G401 (cell line): ENCODE results near the gene CSNK2B. TPM values are rescaled to one million over a fixed set of nuclear protein-coding genes. Genes with fewer than 3 reads are reported as not detected.

Experiments
- DNase-seq: peaks from one replicate; pipeline ENCODE4 v3.0.0-alpha.2; 2015; ENCODE audit warnings: low spot score
- in situ Hi-C: cut with HindIII; loops from 2 replicates; pipeline ENCODE4 v1.10.0; 2016; ENCODE audit warnings: low sequenced_read_pairs, mixed read lengths
- total RNA-seq: library from RNA; depleted of rRNA; stranded (reverse); fragments of >200 nt; shearing (Covaris generic); gene quantifications from 2 replicates; pipeline ENCODE4 v1.2.3, GENCODE V29; 2014

Gene CSNK2B
- total RNA-seq, 1 experiment from 2014 or later, result 105 TPM

DNA sequence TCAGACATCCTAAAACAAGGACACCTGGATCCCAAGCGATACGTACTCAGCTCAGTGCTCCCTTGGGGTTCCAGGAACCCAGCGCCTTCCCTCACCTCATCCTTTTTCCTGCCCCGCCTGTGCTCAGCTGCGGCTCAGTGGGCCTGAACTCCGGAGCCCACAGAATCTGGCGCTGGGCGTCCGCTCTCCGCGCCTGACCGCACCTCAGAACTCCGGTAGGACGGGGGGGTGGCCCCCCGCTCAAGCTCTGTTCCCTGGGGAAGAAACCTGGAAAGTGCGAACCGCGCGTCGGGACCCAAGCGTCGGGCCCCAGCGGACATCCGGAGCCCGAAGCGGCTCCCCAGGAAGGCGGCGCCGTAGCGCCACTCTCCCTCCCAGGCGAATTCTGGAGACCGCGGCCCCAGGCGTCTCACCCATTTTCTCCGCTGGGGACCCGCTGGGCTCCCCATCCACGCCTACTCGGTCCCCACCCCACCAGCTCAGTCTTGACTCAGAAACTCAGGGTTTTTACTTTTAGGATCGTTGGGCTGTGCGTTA, 15.3 kb downstream of the CSNK2B start:
- no peak for DNase-seq
- in situ Hi-C loops, result no loop called here

DNA sequence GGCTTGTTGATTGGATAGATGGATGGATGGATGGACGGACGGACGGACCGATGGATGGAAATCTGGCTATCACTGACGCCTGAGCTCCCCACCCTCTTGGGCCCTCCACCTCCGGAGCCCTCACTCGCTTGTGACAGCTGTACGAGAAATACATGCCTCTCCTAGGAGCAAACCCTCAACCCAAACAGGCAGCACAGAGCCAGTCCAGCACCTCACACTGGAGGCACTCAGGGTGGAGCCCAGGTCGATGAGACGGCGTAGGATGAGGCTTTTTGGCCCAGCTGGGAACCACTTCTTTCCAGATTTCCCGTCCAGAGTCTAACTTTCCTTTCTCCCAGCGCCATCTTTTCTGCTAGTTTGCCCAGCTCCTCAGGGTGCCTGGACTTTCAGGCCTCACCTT, 17.7 kb downstream of the CSNK2B start:
- no peak for DNase-seq
- in situ Hi-C loops, result no loop called here

DNA sequence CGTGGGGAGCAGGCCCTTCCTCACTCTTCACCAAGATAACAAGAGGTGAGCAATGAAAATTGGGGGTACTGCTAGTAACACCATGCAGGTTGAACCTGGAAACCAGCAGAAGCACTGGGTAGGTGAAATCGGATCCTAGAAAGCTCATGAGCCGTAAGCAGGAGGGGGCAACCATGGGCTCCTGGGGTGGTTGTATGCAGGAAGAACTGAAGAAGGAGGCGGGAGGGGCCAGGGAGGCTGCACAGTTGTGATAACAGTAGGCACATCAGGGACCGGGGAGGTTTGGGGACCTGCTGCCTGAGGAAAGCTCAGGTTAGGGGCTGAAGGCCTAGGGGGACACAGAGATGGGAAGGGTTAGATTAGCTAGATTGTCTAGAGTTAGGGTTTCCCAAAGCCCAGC, 20.6 kb downstream of the CSNK2B start:
- in situ Hi-C loops, result no loop called here
- DNase-seq, result no peak

DNA sequence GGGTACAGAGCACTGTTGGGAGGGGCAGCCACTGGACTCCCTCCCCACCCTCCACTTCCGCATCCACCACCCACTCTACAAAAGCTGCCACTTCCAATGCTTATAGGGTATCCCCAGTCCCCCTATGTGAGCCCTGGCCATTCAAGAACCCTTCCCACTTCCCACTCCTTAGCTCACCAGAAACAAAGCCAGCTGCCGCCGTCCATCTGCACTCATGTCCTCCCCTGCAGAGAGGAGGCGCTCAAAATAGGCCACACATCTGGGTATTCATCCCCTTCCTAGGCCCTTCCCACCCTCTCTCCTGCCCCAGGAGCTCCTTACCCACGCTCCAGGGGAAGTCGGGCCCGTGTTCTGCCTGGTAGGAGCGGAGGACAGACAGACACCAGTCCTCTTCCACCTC, 21.4 kb downstream of the CSNK2B start:
- no peak for DNase-seq
- in situ Hi-C loops, result no loop called here

DNA sequence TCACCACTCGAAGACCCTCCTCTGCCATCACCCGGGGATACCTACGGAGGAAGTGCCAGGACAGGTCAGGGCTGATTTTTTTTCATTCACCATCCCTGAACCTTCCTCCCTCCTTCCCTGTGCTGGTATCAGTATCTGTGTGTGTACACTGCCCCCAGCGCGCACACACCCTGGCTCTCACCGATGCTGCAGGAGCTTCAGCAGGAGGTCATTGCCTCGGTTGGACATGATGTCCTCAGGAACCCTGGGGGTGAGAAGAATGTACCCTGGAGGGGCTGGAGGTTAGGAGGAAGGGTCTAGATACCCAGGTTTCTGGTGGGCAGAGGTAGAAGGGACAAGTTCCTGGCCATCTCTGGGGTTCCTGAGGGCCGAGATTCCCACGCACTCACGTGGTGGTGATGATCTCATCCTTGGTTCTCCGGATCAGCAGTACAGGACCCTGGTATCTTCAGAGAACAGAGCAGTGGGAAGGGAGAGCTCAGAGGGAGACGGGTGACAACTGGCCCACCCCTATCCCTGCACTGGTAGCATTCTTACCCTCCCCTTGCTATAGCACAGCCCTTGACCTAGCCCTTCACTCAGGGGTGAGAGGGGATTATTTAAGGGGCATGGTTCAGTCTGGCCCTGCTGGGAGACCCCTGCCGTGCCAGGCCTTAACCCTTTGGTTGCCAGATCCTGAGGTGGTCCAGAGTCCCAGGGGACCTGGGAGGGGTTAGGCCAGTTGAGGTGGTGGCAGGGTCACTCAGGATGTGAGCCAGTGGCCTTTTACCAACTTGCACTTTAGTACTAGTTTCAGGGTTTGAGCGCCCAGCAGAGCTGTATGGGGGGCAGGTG, 22.2 kb downstream of the CSNK2B start:
- no peak for DNase-seq
- in situ Hi-C loops, result no loop called here

GRCh38 chr6:31689249-31690110, 23.6 kb downstream of the CSNK2B start:
- DNase-seq, result no peak
- in situ Hi-C loops, result no loop called here

- in situ Hi-C loops, result no loop called here
- no peak for DNase-seq
Measured at GRCh38 chr6:31690231-31691077, 24.6 kb downstream of the CSNK2B start.

DNA sequence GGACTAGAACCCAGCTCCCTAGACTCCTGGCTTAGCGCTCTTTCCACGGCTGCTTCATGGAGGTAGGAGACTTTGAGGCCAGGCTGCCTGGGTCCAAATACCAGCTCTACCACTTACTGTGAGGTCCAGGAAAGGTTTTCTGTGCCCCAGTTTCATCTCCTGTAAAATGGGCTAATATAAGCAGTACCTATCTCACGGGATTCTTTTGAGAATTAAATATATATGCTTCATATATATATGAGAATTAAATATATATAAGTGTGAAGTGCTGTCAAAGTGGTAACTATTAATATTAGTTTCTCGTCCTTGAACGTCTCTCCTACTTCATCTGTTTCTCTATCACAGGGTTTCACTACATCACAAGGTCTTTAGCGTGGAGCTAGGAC, 25.2 kb downstream of the CSNK2B start:
- no peak for DNase-seq
- in situ Hi-C loops, result no loop called here

GRCh38 chr6:31691564-31692108, 25.8 kb downstream of the CSNK2B start:
- no peak for DNase-seq
- in situ Hi-C loops, result no loop called here

- in situ Hi-C loops, result no loop called here
- no peak for DNase-seq
Measured at GRCh38 chr6:31692353-31692752, 26.5 kb downstream of the CSNK2B start.

GRCh38 chr6:31692886-31693285, 27.0 kb downstream of the CSNK2B start:
- in situ Hi-C loops, result no loop called here
- no peak for DNase-seq

DNA sequence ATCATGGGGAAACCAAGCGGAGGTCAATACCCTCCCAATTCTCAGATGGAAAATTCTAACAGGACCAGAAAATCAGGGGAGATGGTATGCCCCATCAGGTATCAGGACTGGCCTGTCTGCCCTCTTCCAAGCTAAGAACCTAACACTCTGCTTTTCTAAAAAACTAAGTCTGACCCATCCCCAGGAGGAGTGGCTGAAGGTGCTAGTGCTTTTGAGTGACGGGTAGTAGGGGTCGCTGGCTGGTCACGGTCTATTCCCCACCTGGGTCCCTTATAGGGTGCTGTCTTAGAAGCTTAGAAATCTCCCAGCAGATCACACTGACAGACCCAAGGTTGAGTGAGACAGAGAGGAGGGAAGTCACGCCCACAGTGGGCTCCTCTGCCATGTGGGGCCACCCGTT, 27.7 kb downstream of the CSNK2B start:
- in situ Hi-C loops, result no loop called here
- no peak for DNase-seq

DNA sequence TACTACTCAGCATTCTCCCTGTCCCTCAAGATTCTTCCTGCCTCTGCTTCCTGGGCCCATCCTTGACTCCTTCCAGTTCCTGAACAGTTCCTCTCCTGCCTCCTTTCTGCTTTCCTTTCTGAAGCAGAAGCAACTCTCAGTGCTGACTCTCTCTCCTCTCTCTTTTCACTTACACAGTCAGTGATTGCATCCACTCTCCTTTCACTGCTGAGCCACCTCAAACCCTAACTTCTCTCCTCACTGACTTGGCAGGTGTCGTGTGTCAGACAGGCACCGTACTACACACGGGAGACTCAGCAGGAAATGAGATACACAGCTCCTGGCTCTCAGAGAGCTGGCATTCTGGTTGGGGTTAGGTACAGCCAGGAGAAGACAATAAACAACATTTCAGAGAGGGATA, 31.7 kb downstream of the CSNK2B start:
- in situ Hi-C loops, result no loop called here

DNA sequence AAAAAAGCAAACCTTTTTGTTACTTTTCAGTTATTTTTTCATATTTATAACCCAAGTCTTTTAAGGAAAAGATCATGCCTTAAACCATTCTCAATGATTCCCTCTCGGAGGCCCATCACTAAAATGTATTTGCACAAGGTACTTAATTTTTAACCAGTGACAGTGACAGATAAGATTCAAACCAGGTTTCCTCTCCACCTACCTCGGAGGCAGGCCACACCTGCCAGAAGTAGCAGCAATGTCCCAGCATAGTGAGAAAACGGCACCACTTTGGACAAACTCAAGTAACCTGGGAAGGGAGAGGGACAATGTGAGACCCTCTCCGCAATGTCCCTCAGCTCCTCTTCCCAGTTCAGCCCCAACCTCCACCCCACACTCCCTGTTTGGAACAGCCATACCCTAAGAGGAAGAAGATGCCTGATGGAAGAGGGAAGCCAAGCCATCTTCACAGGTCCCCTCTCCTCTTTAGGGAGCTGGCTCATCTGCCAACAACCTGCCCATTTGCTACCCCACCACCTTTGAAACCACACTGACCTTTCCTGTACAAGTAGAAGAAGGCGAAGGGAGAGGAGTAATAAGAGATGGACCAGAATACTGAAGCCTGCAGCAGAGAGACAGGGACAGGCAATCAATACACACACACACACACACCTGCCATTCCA, 35.0 kb downstream of the CSNK2B start:
- in situ Hi-C loops, result no loop called here
- DNase-seq, result no peak

More for the DNA sequence above, 31.7 kb downstream of the CSNK2B start:
- DNase-seq, result no peak

DNA sequence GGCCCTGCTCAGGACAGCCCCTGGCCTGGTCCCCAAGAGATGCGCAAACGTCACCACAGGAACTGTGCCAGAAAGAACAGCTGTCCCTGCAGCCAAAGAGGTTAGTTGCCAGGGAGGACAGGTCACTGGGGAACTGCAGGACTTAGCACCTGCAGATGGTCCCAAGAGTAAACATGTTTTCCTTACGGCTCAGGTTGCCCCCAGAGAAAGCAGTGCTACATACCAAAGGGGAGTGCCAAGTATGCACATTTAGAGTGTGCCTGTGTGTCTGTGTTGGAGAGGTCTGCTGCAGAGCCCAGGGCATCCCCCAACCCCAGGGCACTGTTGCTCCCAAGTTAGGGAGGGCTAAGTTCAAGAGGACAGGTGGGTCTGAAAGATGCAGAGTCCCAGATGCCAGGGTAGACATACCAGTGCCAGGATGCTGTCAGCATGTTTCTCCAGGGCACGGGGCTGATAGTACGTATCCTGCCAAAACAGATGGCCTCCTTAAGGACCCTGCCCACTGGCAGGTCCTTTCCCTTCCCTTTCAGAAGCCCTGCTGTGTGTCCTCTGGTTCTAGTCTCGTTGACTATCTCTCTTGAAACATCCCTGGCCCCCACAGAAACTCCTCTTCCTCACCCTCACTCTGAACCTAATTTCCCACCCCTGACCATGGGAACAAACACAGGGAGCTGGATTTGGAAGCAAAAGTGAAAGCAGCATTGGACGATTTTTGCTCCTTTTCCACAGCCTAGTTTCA, 36.0 kb downstream of the CSNK2B start:
- in situ Hi-C loops, result no loop called here
- peak; percentile 19 for DNase-seq

DNA sequence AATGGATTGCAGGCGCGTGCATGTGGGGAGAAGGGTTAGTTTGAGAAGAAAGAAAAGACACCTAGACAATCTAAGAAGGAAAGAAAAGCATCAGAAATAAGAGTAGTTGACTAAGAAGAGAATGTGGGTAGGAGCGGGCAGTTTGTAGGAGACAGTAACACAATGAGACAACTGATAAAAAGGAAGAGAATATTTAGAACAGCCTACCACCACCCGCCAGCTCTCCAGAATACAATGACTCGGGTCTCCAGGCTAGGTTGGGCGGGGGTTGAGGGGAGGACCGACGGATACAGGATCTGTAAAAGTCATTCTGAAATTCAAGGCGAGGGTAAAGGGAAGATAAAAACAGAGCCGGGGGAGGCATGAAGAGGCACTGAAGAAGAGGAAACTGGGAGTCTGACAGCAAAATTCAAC, 36.5 kb downstream of the CSNK2B start:
- DNase-seq, result no peak
- in situ Hi-C loops, result no loop called here

- in situ Hi-C loops, result no loop called here
Measured at GRCh38 chr6:31702819-31703716, 37.2 kb downstream of the CSNK2B start, which contains the start of gene ABHD16A. Gene ABHD16A, minus strand, starts transcription at chr6:31703324. Its CDS starts 43 bp downstream, at chr6:31703281.

More at GRCh38 chr6:31702819-31703716, 37.2 kb downstream of the CSNK2B start, which contains the start of gene ABHD16A:
- peak; percentile 99 for DNase-seq
